NCI-H748 (cell line): ENCODE data around the gene MAG.
A peak's percentile ranks its signal among the peaks of the same experiment; 100 is the strongest.

Experiments used
- DNase-seq: peaks from one replicate; lab custom pipeline; 2025; ENCODE audit not compliant: unreplicated experiment; lab: John Stamatoyannopoulos, UW

The MAG gene, protein sequence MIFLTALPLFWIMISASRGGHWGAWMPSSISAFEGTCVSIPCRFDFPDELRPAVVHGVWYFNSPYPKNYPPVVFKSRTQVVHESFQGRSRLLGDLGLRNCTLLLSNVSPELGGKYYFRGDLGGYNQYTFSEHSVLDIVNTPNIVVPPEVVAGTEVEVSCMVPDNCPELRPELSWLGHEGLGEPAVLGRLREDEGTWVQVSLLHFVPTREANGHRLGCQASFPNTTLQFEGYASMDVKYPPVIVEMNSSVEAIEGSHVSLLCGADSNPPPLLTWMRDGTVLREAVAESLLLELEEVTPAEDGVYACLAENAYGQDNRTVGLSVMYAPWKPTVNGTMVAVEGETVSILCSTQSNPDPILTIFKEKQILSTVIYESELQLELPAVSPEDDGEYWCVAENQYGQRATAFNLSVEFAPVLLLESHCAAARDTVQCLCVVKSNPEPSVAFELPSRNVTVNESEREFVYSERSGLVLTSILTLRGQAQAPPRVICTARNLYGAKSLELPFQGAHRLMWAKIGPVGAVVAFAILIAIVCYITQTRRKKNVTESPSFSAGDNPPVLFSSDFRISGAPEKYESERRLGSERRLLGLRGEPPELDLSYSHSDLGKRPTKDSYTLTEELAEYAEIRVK

DNA sequence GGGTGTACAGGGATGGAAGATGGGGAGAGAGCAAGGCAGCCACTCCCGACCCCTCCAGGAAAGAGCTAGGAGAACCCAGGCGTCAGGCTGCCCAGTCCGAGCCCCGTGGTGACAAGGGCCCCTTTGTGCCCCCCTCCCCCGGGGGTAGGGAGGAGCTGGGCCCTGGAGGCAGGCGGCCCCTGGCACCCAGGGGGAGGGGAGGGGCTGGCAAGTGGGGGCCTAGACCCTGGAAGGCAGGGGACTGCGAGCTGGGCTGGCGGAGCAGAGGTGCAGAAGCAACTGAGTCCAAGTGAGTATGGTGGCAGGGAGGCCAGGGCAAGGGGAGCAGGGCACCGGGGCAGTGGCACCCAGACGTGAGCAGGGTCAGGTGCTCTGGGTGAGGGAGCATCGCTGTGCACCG lies at the start of gene MAG:
Gene MAG (plus strand): TSS at position 246 of the 400 bp plus-strand sequence. CDS start 3,248 bp downstream, outside the sequence.
- DNase-seq, result no peak

DNA sequence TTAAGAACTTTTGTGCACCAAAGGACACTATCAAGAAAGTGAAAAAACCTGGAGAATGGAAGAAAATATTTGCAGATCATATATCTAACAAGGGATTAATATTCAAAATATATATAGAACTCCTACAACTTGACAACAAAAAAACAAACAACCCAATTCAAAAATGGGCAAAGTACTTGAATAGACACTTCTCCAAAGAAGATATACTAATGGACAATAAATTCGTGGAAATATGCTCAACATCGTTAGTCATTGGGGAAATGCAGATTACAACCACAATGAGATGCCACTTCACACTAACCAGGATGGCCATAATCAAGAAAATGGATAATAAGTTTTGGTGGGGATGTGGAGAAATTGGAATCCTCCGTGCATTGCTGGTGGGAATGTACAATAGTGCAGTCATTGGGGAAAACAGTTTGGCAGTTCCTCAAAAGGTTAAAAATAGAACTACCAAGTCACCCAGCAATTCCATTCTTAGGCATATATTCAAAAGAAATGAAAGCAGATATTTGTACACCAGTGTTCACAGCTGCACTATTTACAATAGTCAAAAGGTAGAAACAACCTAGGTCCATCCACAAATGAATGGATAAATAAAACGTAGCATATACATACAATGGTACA lies 45.4 kb upstream of the MAG start:
- no peak for DNase-seq

DNA sequence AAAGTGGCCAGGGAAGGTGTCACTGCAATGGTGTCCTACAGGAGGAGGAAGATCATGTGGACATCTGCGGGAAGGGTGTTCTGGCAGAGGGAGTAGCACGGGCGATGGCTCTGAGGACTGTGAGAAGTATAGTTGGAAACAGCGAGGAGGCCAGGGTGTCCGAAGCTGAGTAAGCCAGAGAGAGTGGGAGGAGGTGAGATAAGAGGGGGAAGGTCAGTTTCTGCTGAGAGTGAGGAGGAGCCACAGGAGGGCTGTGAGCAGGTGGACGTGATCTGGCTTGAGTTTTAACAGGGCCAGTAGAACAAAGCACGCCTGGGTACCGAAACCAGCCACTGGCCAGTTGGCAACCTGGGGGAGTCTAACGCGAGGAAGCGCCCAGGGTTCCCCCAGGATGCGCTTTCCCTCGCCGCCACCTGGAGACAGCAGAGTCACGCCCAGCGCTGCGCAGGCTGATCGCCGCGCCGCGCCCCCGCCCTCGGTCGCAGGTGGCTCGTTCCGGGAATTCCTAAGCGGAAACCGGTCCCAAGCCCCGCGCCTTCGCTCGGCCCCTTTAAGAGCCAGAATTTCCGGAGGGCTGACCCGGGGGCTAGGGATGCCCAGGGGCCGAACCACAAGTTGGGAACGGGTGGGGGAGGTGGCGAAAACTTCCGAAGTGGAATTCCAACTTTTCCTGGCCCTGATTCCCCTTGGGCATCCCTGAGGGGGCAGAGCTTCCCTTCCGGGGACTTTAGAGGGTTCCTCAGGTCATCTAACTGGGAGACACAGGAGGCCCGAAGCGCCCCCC lies 44.2 kb upstream of the MAG start:
- peak; percentile 98 for DNase-seq

DNA sequence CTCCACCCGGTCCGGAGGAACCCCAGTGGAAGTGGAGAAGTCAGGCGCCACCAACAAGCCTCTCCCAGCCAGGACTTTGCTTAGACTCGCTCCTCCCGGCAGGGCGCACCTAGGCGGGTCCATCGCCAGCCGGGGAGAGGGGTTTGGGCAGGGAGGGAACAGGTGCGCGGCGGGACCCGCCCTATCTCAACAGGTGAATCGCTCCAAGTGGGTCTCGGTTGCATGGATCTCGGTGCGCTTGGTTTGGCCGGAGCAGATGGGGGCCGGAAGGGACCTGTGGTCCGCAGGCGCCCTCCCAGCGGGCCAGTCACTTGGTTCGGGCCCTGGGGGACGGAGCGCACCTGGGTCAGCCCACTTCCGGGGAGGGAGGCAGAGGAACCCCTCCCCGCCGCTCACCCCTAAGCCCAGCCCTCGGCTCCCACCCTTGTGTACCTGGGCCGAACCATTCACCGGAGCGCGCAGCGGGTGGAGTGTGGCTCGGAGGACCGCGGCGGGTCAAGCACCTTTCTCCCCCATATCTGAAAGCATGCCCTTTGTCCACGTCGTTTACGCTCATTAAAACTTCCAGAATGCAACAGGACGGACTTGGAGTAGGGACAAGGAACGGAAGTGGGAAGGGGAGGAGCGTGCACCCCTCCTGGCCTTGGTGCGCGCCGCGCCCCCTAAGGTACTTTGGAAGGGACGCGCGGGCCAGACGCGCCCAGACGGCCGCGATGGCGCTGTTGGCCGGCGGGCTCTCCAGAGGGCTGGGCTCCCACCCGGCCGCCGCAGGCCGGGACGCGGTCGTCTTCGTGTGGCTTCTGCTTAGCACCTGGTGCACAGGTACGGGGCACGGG lies 43.4 kb upstream of the MAG start, which contains the start of gene LSR:
Gene LSR (plus strand): TSS at position 693 of the 836 bp plus-strand sequence. CDS start 21 bp downstream, at position 714.
- DNase-seq, result peak; percentile 99

DNA sequence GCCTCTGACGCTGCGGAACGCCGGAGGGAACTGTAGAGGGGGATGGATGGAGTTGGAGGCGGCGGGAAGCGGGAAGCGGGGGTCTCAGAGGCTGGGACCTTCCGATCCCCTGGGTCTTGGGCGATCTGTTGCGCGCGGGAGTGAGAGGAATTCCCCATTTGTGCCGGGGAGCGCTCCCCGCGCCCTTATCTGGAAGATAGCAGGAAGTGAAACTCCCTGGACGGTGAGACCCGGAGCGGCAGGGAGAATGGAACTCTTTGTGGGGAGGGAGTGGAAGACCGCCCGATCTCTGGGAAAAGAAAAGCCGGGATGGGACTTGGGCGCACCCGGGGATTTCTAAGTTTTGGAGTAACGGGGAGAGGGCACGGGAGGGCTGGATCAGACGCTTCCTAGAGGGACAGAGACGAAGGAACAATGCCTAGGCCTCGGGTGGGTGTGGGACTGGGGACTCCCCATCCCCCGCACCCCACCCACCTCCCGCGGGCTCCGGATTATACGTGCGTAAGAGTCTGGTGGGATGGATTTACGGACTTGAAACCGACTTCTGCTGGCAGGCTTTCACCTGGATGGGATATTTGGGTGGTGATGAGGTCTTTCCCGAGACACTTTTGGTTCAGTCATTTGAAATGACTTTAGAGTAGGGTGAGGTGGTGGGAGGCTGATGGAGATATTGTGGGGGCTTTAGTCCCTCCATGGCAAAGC lies 42.7 kb upstream of the MAG start:
- peak; percentile 64 for DNase-seq

DNA sequence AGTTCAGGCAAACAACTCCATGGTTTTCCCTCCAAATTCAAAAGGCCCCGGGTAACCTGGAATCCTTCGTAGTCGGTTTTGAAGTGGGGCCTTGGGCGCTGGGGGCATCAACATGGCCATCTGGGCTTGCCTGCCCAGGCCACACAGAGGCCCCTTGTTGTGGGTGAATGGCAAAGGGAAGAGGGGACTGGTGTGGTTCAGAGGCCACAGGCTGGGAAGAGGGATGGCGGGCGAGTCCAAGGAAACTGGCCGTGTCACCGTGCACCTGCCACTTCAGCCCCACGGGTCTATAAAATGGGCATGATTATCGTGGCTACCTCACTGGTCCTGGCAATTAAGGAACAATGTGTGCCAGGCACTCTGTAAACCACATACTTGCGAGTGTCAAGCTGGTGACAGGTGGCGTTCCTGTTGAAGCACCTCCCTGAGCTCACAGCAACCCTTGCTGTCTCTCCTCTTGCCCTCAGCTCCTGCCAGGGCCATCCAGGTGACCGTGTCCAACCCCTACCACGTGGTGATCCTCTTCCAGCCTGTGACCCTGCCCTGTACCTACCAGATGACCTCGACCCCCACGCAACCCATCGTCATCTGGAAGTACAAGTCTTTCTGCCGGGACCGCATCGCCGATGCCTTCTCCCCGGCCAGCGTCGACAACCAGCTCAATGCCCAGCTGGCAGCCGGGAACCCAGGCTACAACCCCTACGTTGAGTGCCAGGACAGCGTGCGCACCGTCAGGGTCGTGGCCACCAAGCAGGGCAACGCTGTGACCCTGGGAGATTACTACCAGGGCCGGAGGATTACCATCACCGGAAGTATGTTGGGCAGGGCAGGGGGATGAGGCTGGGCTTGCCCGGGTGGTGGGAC lies 41.9 kb upstream of the MAG start:
- peak; percentile 37 for DNase-seq

DNA sequence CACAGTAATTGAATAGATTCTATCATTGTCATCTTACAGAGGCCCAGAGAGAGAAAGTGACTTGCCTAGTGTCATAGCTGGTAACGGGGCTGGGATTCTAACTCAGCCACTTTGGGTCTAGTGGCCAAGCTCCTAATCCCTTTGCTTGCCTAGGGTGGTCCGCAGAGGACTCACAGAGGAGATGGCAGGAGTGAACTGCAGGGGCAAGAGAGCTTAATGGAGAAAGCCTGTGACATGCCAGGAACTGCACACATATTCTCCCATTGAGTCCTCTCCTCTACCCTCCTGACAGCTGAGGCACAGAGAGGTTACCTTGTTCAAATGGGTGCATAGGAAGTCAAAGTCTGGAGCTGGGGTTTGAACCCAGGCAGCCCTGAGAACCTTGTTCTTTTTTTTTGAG lies 40.5 kb upstream of the MAG start:
- DNase-seq, result no peak

DNA sequence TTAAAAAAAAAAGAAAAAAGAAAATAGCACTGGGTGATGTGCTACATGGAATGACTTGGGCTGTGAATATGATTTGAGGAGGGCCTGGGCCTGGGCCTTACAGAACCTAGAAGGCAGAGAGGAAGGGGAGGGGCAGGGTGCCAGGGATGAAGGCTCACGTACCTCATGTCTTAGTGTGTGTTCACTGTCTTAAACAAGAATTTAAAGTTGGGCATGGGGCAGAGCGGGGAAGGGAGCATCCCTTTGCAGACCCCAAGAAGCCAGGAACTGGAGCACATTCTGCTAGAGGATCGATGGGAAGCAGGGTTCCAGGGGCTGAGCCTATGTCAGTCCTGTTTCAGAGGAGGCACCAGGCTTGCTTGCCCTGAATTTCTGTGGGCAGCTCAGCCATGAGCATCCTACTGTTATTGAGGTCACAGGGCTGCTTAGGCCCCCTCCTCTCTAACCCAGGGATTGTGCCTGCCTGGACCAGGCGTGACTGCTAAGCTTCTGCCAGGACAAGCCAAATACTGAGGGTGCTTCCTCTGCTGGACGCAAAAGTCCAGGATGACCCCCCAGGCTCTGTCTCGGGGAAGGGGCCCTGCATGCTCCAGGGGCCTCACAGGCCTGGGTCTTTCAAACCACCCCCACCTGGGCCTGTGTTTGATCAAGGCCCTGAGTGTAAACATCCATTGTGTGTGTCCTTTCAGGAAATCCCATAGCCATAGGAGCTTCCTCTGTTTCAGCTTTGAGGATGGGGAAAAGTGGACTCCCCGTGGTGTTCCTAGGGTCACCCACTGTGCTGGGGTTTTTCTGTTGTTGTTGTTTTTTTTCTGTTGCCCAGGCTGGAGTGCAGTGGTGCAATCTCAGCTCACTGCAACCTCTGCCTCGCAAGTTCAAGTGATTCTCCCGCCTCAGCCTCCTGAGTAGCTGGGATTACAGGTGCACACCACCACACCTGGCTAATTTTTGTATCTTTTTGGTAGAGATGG lies 38.4 kb upstream of the MAG start:
- peak; percentile 40 for DNase-seq

DNA sequence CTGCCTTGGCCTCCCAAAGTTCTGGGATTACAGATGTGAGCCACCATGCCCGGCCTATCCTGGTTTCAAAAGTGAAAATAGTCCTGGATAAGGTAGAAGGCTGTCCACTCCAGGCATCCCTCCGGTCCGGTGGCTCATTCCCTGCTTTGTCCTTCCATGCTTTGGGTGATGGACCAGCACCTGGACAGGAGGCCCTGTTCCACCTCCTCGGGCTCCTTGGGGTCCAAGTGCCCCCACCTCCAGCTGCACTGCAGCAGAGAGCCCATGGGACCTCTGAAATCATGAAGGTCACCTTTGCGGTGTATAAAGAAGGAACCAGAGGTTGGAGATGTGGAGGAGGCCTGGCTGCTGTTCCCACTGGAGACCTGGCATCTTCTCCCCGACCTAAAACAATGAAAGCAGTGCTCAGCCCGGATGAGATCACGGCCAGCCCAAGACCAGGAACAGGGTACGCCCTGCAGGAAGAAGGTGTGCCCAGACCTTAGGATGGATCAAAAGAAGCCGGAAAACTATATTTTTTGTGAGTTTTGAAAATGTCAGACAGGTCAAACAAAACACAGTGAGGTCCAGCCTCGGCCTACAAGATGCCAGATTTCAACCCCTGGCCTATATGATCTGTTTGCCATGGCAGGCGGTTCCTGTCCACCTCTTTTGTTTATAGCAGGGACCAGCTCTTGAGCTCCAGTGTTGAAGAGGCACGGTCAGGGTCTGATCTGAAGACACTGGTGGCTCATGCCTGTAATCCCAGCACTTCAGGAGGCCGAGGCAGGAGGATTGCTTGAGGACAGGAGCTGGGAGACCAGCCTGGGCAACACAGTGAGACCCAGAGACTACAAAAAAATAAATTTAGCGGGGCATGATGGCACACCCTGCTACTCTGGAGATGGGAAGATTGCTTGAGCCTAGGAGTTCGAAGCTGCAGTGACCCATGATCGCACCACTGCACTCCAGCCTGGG lies 37.3 kb upstream of the MAG start:
- DNase-seq, result no peak

DNA sequence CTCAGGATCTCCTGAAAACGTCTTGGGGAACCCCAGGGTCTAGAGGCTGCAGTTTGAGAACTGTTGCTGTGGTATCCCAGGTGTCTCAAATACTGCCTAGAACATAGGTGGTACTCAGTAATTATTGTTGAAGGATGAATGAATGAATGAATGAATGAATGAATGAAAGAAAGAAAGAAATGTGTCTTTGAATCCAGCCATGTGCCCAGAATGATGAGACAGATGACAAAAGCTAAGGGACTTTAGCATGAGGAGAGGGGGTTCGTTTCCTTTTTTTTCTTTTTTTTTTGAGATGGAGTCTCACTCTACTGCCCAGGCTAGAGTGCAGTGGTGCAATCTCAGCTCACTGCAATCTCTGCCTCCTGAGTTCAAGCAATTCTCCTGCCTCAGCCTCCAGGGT lies 35.4 kb upstream of the MAG start:
- DNase-seq, result no peak

DNA sequence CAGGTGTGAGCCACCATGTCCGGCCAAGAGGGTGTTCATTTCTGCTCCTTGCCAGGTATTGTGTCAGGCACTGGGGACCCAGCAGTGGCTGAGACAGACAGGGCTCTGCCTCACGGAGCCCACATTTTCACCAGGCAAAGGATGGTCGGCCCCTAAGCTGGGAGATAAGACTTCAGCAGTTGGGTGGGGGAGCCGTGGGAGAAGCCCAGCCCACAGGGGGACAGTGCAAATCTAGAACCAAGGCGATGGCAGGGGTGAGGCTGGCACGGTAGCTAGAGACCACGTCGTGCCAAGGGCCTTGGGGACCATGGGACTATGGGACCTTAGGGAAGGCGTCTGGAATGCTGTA lies 34.9 kb upstream of the MAG start:
- no peak for DNase-seq

DNA sequence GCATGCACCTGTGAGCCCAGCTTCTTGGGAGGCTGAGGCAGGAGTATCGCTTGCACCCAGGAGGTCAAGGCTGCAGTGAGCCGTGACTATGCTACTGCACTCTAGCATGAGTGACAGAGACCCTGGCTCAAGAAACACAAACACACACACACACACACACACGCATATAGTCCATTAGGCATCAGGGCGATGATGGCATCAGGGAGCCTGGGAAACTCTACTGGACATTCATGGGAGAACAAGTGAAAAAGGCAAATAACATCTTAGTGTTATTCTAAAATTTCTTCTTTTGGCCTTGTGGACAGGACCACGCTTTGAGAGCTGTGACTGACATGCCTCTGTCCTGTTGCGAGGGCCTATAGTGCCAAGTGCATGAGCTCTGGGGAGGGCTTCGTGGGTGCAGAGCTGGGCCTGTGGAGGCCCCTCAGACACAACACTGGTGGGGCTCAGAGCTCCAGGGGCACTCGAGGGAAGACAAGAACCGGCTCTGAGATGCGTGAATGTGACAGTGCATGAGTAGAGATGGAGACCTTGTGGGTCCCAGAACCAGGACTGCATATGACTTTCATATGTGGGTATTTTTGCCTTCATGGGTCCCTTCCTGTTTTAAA lies 31.2 kb upstream of the MAG start:
- no peak for DNase-seq

DNA sequence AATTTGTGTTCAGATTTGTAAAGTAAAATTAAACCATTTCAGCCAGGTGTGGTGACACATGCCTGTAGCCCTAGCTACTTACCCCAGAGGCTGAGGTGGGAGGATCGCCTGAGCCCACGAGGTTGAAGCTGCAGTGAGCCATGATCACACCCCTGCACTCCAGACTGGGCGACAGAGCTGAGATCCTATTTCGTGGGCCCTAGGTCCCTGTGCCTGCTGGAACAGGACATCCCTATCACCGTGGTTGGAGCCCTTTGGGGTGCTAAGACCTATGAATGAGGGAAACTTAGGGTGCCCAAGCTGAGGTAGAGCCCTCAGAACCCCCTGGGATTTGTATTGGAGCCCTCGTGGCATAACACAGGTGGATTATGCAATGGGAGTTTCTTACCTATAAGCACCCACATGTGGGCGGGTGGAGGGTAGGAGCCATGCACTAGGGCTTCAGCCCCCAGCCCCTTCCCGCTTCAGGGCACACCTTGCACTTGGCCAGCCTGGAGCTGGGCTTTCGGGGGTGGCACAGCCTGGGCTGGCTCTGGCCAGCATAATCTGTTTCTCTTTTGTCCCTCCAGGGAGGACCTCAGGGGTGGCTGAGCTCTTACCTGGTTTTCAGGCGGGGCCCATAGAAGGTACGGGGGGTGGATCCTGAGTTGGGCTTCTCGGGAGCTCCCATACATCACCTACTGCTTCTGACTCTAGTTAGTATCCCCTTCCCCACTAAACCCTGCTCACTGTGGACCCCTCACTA lies 30.4 kb upstream of the MAG start:
- no peak for DNase-seq

DNA sequence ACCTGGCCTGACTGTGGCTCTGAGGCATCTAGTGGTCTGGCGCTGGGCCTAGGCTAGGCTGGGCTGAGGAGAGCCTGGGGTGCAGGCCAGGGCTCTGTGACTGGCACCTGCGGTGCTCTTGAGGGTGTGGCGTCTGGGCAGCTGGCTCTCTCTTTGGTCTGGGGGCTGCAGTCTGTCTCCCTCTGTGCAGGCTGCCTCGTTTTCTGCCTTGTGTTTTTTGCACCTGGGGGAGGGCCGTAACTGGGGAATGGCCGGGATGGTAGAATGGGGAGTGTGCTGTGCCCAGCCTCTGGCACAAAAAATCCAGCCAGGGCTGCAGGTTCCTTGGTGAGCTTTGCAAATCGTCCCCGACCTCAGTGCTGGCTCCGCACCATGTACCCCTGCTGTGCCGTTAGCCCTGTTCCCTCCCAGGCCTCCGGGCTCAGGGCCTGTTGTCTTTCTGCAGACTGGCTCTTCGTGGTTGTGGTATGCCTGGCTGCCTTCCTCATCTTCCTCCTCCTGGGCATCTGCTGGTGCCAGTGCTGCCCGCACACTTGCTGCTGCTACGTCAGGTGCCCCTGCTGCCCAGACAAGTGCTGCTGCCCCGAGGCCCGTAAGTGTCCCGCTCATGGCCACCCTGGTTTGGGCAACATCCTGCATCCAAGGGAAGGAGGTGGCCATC lies 29.7 kb upstream of the MAG start:
- no peak for DNase-seq
